Upper lobe of left lung (tissue), 4 donors: ENCODE measurements around the gene VRK2.

Experiments
- CTCF ChIP-seq, 6 experiments: fragments of 450-650 bp in 4 of 6; fragments of 200-600 bp in 2 of 6; sonication (generic) in 2 of 6; IDR thresholded peaks; one replicate each; pipeline ENCODE4 v1.5.1; 2016 to 2019; ENCODE audit warnings: antibody characterized with exemption in 6 of 6
- POLR2A ChIP-seq, 4 donors: fragments of 450-650 bp; IDR thresholded peaks; one replicate each; pipeline ENCODE4 v1.5.1; 2016 to 2017; ENCODE audit warnings: antibody characterized with exemption in 4 of 4, mild to moderate bottlenecking in 2 of 4
- POLR2AphosphoS5 ChIP-seq, 2 donors: sonication (generic); formaldehyde crosslinking; IDR thresholded peaks; one replicate each; pipeline ENCODE4 v1.5.1; 2017; ENCODE audit warnings: antibody characterized with exemption in 2 of 2

- no peak for TF ChIP-seq CTCF (IDR thresholded peaks at IDR 0.05)
- TF ChIP-seq POLR2A (IDR thresholded peaks at IDR 0.05) = no peak
- no peak for TF ChIP-seq POLR2AphosphoS5 (IDR thresholded peaks at IDR 0.05)
These were observed 160.6 kb downstream of the VRK2 start for GRCh38 chr2:58207189-58207588.
